Suppressor macrophage (primary cell): ENCODE results near the gene PGAP6.
"Not testable (repeated sequence)": the region's sequence is repeated elsewhere in the genome, so short reads cannot be mapped to it uniquely, and the experiment has no call there.

Experiments used
- DNase-seq, 4 experiments: peaks; one replicate each; pipeline ENCODE4 v3.0.0-alpha.2; 2020 to 2022
- total RNA-seq, 17 experiments: gene quantifications; one replicate each; lab custom pipeline; 2026; ENCODE audit warnings: mixed read lengths in 6 of 17, inconsistent platforms in 3 of 17; lab: John Stamatoyannopoulos, UW

PGAP6 gene, protein sequence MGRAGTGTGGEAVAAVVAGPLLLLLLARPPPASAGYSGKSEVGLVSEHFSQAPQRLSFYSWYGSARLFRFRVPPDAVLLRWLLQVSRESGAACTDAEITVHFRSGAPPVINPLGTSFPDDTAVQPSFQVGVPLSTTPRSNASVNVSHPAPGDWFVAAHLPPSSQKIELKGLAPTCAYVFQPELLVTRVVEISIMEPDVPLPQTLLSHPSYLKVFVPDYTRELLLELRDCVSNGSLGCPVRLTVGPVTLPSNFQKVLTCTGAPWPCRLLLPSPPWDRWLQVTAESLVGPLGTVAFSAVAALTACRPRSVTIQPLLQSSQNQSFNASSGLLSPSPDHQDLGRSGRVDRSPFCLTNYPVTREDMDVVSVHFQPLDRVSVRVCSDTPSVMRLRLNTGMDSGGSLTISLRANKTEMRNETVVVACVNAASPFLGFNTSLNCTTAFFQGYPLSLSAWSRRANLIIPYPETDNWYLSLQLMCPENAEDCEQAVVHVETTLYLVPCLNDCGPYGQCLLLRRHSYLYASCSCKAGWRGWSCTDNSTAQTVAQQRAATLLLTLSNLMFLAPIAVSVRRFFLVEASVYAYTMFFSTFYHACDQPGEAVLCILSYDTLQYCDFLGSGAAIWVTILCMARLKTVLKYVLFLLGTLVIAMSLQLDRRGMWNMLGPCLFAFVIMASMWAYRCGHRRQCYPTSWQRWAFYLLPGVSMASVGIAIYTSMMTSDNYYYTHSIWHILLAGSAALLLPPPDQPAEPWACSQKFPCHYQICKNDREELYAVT
- 52.3 to 128 (median 78.4) reads per million in 17 experiments for total RNA-seq

DNA sequence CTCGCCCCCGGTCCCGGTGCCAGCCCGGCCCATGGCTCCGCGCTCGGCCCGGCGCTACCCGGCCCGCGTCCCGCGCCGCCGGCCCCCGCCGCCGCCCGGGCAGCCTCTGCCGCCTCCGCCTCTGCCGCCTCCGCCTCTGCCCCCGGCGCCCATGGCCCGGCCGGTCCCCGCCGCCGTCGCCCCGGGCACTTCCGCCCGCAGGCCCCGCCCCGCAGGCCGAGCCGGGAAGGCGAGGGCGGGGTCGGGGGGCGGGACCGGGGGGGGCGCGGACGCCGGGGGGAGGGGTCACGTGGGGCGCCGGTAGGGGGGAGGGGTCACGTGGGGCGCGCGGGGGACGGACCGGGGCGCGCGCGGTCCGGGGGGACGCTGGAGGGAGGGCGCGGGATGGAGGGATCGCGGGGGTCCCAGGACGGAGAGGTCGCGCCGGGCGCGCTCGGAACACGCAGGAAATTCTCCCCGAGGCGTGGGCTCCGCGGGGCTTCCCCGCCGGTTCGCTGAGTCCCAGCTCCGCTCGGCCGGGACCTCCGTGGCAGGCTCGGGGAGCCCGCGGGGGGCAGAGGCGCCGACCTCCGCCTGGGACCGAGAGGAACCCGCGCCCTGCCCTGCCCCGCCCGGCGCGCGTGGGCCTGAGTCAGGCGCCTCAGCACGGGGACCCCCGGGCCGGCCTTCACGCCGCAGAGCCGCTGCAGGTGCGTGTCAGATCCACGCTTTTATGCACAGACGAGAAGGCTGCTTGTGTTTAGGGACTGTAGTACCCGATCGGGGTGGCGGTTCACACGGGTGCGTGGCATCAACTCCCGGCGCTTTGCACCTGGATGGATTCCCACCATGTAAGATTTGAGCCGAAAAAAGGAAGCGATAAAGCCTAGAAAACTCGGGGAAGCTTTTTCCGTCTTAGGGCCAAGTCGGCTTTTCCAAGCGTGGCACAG, at the start of gene PGAP6:
TSS of gene PGAP6 (minus strand) at position 190 of the 929 bp plus-strand sequence. CDS start at position 33, 157 bp downstream.
- DNase-seq, result peak; percentile 80 to 96 (median 88)

DNA sequence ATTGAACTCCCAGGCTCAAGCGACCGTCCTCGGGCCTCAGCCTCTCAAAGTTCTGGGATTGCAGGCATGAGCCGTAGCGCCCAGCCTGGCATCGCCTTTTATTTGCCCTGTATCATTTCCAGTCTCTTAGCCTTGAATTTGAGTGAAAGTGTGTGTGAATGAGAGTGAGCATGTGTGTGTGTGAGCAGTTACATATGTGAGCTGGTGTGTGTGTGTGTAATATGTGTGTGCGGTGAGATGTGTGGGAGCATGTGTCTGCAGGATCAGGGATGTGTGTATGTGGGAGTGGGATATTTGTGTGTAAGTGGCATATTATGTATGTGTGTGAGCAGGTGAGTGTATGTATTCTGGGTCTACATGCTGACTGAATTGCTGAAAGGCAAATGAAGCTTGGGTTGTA, 49.1 kb upstream of the PGAP6 start:
- no peak for DNase-seq

DNA sequence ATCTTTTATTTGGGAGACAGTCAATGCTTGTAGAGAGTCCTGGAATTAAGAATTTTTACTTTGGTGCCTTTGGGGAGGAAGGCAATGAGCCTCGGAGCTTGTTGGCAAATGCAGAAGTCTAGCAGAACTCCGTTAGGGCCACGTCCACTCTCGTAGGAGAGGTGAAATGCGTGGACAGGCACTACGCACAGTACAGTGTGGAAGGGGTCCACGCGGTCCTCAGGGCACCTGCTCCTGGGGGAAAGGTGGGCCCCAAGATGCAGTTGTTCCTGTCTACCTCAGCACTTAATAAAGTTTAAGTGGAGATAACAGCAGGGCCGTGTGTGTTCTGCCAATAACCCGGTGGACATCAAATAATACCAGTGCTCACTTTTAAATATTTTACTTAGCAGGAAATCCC, 45.5 kb upstream of the PGAP6 start:
- peak in 2 of 4 experiments; percentile 10 to 12 for DNase-seq

DNA sequence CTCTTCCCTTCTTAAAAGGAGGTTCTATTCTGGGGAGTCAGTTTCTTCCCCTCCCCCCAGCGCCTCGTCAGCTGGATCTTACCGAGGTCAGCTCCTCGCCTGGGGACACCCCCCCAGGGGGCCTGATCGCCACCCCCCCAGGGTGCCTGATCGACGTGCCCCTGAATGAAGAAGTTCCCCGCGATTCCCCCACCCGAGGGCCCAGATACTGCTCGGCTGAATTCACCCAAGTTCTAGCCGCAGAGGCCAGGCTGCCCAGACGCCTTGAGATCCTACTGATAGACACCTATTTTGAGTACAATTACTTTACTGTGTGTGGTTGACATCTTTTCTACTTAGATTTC, 45.1 kb upstream of the PGAP6 start:
- DNase-seq, result peak in 3 of 4 experiments; percentile 16 to 25 (median 17)

DNA sequence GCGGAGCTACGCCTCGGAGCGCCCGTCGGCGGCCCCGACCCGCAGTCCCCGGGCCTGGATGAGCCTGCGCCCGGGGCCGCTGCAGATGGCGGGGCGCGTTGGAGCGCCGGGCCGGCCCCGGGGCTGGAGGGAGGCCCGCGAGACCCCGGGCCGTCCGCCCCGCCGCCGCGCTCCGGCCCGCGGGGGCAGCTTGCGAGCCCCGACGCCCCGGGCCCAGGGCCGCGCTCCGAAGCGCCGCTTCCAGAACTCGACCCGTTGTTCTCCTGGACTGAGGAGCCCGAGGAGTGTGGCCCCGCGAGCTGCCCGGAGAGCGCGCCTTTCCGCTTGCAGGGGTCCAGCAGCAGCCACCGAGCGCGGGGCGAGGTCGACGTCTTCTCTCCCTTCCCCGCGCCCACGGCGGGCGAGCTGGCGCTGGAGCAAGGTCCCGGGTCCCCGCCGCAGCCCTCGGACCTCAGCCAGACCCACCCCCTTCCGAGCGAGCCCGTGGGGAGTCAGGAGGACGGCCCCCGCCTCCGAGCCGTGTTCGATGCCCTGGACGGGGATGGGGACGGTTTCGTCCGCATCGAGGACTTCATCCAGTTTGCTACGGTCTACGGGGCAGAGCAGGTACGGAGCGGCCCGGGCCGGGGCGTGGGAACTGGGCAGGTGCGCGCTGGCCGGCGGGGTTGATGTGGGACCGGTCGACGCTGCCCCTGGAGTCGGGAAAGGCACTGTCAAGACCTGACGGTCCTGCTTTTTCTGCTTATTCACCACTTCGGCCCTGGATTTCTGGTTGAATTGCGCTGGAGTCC, 44.5 kb upstream of the PGAP6 start:
- DNase-seq, result peak in 3 of 4 experiments; percentile 3 to 37 (median 20)

DNA sequence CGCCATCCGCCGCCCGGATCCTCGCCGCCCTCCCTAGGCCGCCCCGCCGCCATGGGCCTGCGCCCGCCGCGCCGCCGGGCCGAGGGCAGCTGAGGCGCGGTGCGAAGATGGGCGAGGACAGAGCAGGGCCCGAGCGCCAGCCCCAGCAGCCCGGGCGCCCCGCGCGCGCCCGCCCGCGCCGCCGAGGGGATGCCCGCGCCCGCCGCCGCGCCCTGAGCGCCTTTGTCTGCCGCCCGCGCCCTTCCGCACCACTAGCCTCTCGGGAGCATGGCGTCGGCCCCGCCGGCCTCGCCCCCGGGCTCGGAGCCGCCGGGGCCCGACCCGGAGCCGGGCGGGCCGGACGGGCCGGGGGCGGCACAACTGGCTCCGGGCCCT, 43.9 kb upstream of the PGAP6 start:
- DNase-seq, result peak in 2 of 4 experiments; percentile 13 to 53

DNA sequence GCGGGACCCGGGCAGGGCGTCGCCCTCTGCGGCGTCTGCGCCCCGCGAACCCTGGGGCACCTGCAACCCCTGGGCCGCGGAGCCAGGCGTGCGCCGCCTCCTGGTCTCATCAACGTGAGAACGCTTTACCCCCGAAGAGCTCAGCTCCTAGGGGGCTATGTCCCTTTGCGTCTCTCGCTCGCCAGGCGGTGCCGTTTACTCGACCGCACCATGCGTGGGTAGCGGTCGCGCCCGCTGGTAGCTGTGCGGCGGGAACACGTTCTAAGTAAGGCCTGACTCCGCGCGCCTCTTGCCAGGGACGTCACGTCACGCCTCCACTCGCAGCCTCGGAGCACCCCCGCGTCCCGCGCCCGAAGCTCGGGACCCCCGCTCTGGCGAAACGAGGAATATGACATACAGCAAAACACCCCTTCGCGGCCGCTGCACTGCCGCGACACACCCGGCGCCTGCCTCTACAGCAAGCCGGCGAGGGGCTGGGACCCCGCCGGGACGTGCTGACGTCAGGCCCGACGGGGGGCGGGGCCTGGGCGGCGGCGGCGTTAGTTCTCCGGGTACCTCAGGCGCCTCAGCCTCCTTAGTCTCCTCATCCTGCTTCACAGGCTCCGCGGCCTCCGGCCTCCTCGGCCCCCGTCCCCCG, 43.4 kb upstream of the PGAP6 start, which contains the start of gene RAB11FIP3:
TSS of gene RAB11FIP3 (plus strand) at position 568 of the 637 bp plus-strand sequence. CDS start 358 bp downstream, outside the sequence.
- DNase-seq, result peak; percentile 74 to 89 (median 81)

DNA sequence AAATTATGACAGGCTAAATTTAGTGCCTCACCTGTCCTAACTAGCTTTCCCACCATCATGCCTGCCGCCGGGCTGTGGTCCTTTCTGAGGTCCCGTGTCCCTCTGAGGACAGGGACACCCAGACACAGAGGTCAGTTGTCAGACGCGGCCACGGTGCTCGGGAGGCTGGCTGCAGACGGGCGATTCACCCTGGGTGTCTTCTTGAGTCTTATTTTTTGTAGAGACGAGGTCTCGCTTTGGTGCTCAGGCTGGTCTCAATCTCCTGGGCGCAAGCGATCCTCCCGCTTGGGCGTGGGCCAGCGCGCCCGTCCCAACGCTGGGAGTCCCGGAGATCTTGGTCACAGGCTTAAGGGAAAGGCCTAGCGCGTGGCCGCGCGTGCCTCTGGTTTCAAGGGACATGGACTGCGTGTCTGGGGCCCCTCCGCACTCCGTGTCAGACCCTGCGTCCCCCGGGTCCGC, 42.9 kb upstream of the PGAP6 start:
- peak in 3 of 4 experiments; percentile 12 to 52 (median 31) for DNase-seq

DNA sequence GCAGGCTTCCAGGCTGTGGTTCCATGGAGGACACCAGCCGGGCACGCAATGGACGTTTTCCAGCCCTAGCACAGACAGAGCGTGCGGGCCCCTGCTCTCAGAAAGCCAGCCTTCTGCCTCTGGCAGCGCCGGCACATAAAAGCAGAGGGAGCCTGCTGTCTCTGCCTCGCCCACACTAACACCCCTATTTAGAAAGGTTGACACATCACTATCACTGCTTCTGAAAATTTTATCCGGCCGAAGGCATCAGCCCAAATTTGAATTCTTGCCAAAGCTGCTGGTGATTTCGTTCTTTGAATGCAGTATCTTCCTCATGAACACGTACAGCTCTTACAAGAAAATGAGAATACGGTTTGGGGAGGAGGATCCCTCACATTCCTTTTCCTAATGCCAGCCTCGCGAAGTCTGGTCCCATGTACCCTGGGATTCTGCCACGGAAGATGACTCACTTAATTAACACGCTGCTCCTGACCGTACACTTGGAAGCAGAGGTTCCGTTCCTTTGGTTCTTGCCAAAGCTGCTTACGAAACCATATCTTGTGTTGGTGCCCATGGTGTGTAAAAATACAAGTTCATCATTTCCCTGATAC, 42.4 kb upstream of the PGAP6 start:
- peak; percentile 44 to 66 (median 46) for DNase-seq

DNA sequence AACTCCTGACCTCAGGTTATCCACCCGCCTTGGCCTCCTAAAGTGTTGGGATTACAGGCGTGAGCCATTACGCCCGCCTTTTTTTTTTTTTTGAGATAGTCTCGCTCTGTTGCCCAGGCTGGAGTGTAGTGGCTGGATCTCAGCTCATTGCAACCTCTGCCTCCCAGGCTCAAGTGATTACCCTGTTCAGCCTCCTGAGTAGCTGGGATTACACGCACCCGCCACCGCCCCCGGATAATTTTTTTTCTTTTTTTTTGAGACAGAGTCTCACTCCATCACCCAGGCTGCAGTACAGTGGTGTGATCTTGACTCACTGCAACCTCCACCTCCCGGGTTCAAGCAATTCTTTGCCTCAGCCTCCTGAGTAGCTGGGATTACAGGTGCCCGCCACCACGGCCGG, 40.4 kb upstream of the PGAP6 start:
- peak in 1 of 4 experiments; percentile 17 for DNase-seq

DNA sequence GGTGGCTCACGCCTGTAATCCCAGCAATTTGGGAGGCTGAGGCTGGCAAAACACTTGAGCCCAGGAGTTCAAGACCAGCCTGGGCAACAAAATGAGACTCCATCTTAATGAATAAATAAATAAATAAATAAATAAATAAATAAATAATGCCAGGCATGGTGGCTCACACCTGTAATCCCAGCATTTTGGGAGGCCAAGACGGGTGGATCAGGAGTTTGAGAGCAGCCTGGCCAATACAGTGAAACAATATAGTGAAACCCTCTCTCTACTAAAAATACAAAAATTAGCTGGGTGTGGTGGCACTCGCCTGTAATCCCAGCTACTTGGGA, 33.4 kb upstream of the PGAP6 start:
- not testable (repeated sequence) for DNase-seq

DNA sequence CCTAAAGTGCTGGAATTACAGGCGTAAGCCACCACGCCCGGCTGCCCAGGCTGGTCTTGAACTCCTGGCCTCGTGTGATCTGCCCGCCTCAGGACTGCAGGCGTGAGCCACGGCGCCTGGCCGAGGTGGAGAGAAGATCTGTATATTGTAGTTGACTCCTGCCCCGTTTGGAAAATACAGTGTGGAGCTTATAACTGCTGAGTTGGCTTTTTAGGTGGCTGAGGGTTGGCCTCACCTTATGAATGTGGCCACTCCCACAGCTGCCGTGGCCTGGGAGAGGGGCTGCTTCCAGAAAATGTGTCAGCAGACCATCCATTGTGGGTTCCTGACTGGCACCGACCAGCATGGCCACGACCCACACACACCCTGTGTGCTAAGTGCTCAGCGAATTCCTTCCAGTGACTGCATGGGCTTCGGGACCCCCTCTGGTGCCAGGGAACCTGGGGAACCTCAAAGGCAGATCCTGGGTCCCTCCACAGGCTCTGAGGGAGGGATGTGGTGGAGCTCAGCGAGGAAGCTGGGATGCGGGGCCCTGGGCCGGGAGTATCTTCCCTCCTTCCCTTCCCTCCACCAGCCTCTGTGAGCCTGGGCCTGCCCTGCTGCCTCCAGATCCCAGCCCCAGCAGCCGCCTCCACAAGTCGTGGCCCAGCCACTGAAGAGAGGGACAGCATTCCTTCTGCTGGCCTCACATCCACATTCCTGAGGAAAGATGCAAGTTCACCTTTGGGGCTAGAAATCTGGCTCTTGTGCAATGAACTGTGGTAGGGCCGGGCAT, 32.8 kb upstream of the PGAP6 start:
- no peak for DNase-seq

DNA sequence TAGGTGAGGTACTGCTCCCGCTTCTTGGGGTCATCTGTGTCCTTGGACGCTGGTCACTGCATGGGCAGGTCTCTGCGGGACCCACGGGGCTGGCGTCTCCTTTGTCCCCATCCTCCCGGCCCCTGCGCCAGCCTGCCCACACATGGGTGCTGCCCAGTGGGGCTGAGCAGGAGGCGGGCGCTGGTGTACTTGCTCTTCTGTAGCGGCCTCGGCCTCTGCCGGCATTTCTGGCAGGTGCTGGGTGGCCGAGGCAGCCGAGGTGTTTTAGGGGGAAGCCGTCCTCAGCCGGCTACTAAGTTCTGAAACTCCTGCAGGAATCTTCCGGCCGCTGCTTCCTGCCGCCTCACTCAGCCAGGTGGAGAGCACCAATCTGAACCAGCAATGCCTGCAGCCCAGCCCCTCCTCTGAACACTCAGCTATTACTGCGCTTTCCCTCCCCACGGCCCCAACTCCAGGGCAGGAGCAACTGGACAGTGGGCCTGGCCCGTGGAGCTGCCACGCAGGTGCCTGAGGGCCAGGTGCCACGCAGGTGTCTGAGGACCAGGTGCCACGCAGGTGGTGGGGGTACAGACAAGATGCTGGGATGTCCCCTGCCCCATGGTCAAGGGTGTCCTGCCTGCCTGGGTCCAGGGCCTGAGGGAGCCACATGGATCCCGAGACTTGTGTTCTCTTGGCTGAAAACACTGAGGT, 29.9 kb upstream of the PGAP6 start:
- DNase-seq, result no peak

DNA sequence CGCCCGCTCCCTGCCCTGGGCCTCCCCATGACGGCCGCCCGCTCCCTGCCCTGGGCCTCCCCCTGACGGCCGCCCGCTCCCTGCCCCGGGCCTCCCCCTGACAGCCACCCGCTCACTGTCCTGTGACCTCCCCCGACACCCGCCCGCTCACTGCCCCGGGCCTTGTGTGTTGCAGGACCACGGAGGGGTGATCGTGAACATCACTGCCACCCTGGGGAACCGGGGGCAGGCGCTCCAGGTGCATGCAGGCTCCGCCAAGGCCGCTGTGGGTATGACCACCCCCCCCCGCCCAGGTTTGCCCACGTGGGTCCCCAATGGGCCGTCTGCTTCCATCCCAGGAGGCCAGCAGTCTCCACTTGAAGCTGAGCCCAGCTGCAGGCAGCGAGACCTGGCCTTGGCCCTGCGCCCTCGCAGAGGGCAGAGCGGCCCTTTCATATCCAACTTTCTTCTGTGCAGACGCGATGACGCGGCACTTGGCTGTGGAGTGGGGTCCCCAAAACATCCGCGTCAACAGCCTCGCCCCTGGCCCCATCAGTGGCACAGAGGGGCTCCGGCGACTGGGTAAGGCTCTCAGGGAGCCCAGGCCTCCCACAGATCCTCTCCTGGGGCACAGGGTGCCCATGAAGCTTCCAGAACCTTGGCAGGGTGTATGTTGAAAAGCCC, 28.9 kb upstream of the PGAP6 start:
- no peak for DNase-seq

DNA sequence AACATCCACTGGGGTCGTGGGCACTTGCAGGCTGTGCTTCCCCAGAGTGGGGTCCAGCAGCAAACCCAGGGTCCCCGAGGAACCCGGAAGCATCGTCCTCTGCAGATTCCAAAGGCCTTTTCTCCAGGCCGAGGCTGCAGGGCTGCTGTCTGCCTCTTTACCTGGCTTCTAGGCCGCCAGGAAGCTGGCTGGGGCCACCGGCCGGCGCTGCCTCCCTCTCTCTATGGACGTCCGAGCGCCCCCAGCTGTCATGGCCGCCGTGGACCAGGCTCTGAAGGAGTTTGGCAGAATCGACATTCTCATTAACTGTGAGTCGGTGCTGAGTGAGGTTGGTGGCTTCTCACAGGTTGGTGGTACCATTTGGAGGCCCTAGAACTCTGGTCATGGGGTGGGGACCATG, 25.5 kb upstream of the PGAP6 start:
- DNase-seq, result no peak

DNA sequence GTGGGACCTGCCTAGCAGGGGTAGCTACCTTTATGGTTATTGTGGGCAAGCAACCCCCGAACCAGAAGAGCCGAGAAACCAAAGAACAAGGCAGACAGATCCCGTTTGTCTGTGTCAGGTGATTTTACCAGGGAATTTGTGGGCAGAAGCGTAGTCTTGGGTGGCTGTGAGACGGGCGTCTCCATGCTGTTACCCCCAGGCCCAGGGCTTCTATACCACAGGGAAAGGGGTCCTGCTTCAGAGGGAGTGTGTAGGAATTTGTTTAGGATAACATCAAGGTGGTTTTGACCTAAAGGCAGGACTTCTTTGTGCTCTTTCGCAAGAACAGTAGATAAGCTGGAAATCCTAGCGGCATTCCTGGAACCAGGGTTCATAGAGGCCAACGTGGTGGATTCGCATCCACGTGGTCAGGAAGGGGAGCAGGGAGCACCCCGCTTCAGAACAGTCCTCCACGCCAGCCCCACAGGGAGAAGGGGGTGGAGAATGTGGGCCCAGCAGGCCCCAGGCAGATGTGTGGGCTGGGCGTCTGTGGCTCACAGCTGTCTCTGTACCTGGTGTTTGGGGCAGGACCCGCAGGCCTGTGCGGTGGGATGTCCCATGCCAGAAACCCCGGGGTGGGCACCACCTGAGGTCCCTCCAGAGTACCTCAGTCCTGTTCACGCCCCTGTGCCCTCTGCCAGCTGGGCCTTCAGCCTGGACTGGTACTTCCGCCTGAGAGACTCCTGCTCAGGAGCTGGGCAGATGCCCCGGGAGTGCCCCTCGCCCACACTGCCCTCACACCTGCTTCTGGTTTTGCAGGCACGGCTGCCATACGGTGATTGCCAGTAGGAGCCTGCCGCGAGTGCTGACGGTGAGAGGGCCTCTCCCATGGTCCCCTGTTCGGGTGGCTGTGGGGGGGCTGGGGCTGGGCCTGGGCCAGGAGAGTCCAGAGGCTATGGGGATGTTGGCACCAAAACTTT, 24.0 kb upstream of the PGAP6 start:
- no peak for DNase-seq

DNA sequence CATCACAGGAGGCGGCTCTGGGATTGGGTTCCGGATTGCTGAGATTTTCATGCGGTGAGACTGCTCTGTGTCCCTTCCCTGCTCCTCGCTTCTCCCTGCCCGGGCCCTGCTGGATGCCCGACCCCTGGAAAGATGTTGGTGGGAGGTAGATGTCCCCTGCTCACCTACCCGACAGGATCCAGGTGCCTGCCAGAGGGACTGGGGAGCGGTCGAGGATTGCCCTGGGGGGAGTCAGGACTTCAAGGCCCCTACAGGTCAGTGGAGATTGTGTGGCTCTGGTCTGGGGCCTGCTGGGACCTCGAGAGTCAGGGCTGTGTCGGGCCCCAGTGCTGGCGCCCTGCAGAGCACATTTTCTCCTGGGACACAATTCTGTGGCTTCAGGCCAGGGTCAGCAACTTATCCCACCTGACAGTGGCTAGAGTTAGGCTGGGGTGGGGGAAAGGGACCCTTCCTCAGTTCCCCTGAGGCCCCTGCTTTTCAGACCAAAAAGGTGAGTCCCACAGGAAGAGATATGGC, 23.3 kb upstream of the PGAP6 start:
- no peak for DNase-seq
